Spleen (tissue), 7 donors: ENCODE results near the gene KRT31.

Experiments
- CTCF ChIP-seq, 11 experiments: fragments of 200-600 bp in 7 of 11; fragments of 450-650 bp in 4 of 11; sonication (generic) in 4 of 11; IDR thresholded peaks in 8 of 11; conservative IDR thresholded peaks in 3 of 11; 1 replicate in 7 of 11; 2 replicates in 4 of 11; pipeline versions ENCODE4 v1.4.0 to v1.8.0; 2016 to 2021; ENCODE audit warnings: antibody characterized with exemption in 11 of 11, inconsistent platforms in 4 of 11, mild to moderate bottlenecking in 1 of 11
- POLR2A ChIP-seq, 3 donors: fragments of 450-650 bp; IDR thresholded peaks; one replicate each; pipeline ENCODE4 v1.5.1; 2017; ENCODE audit warnings: antibody characterized with exemption in 3 of 3, mild to moderate bottlenecking in 1 of 3
- POLR2AphosphoS5 ChIP-seq, 3 donors: sonication (generic); formaldehyde crosslinking; IDR thresholded peaks; one replicate each; pipeline ENCODE4 v1.5.1; 2017; ENCODE audit warnings: antibody characterized with exemption in 3 of 3
- donor health status: DM: no; HTN: no; CAD: no; lungs with moderate emphysema.
- donor health status: DM: no; HTN: no; CAD: no.
- donor health status: DM: no; HTN: no; CAD: no.

- TF ChIP-seq CTCF (IDR thresholded peaks at IDR 0.05 in 8 of 11, conservative IDR thresholded peaks at IDR 0.05 in 3 of 11) (no peak), POLR2A (IDR thresholded peaks at IDR 0.05) (no peak), POLR2AphosphoS5 (IDR thresholded peaks at IDR 0.05) (no peak)
Observed at GRCh38 chr17:41429667-41430066, 32.3 kb upstream of the KRT31 start.
